Stimulated activated CD4-positive, alpha-beta T cell treated with anti-CD3 and anti-CD28 coated beads, Interleukin-15, amount 100 ng/mL, for 24 hours (primary cell): ENCODE measurements around the gene CAMK1D.

Experiments used
- DNase-seq: peaks from one replicate; pipeline ENCODE4 v3.0.0-alpha.2; 2020

CAMK1D gene

DNA sequence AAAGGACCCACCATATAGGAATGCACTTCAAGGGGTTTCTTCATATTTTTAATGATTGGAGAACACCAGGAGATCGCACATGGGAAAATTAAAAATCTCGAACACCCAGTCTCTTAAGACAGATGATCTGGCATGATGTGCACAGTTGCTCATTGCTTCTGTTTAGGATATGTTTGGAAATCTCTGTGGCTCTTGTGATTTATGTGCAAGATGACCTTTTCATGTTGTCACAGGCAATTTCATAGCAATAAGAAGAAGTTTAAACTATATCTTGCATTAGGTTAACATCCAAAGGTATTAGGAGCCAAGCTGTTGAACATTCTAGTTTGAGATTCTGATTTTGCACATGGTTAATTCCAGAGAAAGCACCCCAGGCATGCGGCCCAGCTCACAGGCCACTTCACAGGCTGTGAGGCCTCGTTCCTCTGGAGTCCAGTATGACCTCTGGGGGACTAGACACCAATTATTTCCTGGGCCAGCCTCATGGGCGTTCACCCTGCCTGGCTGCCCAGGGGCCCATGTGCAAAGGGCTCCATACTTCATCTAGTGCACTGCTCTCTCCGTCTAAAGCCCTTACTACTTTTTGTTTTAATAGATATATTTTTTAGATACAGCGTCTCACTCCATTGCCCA lies 28.4 kb downstream of the CAMK1D start:
- DNase-seq = no peak

DNA sequence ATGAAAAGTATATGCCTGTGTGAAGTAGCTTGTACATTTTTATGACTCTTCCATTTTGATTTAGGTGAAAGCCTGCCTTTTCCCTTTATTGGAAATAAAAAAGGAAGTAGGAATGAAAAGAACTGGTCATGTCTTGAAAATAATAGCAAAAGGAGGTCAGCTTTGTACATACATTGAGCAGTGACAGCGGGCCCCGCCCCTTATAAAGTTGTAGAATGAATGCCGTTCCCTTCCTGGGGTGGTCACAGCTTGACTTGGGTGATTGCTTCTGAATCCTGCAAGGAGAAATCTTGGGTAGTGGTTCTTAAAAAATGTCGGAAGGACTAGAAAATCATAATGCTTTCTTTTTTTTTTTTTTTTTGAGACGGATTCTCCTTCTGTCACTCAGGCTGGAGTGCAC lies 31.7 kb downstream of the CAMK1D start:
- DNase-seq = no peak

DNA sequence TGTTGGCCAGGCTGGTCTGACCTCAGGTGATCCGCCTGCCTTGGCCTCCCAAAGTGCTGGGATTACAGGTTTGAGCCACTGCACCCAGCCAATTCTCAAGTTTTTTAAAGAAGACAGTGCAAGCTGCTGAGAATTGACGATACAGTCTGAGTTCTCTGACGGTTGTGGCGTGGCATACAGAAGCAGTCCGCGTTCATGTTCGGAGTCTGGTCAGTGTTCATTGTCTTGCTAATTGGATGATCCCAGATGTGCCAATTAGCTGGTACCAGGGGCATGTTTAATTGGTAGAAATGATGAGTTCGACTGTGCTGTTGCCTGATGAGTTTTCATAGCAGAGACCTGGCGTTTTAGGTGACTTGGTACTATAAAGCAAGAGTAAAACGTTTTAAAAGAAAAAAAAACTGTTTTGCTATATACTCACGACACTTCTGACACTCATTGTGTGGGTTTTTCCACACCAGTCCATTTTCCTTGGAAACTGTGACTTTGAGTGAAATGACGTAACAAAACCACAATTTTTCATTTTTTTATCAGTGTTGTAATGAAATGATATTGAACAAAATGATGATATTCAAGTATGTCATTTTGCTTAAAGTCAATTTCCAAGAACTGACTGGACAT lies 32.3 kb downstream of the CAMK1D start:
- no peak for DNase-seq

DNA sequence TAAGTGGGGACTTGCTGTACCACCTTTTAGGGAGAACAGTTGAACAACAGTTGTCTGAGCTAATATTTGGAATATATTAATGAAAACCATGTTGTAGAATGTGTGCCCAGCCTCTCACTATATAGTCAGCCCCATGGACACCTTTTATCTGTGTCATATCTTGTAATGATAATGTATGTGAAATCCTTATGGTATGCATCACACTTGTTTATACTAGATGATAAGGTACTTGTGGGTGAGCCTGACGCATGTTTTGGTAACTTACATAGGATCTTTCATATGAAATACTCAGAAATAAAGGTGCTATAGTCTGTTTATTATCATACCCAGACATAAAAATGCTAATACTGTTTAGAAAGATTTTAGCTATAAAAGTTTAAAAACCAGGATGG lies 32.8 kb downstream of the CAMK1D start:
- no peak for DNase-seq

DNA sequence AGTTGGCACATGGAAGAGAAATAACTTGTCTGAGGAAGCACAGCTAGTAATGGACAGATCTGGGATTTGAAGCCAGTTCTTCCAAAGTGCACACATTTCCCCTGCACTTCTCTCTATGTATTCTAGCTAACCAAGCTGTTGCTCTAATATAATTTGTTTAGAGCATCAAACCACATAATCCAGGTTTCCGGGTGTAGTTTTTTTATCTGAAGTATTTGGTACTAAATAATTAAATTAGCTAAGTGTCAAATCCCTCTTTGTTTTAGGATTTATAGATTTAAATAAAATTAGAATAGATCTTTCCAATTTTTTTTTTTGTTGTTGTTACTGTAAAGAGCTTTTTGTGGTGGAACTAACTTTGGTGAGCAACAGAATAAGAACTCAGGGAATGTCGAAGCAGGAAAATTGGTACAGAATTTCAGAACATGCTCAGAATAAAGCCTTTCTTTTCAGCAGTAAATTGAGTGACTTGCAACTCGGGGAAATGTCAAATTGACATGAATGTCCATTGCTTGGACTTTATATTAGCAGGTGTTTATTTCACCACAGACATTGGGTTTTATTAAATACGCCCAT lies 33.7 kb downstream of the CAMK1D start:
- no peak for DNase-seq

DNA sequence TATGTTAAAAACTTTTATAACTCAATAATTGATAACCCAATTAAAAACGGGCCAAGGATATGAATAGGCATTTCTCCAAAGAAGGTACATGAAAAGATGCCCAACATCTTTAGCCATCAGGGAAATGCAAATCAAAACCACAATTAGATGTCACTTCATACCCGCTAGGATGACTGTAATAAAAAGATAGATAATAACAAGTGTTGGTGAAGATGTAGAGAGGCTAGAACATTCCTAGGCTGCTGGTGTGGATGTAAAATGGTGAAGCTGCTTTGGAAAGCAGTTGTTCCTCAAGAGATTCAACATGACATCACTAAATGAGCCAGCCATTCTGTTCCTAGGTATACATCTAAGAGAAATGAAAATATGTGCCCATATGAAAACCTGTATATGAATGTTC lies 35.6 kb downstream of the CAMK1D start:
- DNase-seq = no peak

DNA sequence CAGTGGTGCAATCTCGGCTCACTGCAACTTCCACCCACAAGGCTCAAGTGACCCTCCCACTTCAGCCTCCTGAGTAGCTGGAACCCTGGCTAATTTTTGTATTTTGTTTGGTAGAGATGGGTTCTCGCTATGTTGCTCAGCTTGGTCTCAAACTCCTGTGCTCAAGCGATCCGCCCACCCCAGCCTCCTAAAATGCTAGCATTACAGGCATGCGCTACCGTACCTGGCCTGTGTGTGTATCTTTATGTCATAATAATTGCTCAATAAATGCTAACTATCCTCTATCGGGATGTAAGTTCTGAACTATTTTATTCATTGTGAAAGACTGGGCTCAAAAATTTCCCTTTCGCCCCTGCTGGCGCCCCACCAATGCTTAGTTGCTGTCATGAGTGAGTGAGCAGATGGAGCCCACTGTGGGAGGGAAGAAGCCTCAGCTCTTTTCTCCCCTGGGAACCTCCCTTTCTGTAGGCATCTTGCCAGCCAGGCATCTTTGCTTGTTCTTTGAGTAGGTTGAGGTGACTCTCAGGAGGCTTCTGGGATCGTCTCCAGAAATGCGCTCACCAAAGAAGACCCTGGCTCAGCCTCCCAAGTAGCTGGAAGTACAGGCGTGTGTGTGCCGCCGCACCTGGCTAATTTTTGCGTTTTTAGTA lies 38.3 kb downstream of the CAMK1D start:
- DNase-seq = no peak

DNA sequence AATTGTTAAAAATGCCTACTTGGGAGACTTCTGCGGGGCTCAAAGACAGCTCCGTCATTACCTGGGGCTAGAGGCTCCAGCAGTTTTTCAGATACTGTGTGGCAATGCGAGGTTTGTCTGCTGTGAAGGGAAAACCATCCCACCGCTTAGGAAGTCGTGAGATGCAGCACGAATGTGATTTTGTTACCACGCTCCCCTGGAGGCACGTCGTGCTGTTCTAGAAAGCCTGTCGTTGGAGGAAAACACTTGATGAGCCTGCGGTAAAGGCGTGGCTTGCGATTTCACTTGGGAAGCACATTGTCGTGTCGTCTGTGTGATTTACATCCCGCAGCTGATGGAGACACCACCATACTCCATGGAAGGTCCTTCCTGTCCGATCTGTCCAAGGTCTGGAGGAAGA lies 39.3 kb downstream of the CAMK1D start:
- DNase-seq = no peak

DNA sequence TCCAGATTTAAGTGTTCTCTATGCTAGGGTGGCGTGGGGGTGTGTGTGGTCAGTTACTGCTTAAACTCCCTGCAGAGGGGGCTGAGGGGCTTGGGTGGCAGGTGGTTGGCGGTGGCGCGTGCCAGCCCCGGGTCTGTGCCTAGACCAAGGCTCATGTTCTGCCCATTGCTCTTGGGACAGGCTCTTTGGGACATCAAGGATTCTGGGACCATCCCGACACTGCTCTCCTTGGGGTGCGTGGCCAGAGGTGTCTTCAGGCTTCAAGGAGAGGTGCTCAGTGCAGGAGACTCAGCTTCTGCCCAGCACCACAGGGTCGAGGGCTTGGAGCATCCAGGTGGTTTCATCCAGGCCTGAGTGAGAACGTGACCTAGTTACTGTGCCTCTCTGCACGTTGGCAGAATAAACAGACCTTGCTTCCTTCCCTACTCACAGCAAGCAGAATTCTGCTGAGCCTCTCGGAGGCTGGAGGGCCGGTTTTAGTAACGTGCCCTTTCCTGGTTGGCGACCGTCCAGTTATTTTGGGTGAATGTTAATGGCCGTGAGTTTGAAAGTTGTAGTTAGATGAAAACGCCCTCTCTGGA lies 39.9 kb downstream of the CAMK1D start:
- no peak for DNase-seq

DNA sequence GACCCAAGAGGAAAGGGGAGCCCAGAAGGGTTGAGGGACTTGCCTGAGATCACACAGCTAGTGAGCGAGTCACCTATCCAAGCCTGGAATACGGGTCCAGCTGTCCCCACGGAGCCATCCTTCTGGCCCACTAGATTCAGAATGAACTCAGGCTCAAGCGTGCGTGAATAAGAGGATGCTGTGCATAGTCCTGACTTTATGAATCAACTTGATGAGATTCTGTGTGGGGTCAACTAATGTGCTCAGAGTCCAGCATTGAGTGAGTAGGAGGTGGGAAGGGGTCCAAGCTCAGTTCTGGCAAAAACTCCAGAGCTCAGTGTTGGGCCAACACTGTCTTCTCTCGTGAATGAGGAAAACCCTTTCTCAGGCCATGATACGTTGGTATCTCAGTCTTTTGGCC lies 41.4 kb downstream of the CAMK1D start:
- no peak for DNase-seq

DNA sequence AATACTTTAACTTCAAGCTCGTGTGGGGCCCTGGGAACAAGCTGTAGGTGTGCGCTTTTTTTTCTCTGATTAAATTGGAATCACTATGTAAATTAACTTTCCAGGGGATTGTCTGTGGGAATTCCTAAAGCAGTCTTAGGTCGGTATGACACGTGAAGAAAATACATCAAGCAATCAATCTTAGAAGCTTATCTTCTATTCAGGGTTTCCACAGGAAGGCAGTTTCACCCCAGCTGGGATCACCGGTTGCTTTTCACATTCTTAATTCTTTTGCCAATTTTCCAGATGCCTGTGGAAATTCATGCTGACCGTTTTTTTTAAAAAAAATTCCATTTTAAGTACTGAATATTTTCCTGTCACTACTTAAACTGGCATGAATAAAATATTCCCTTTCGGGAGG lies 41.9 kb downstream of the CAMK1D start:
- no peak for DNase-seq

DNA sequence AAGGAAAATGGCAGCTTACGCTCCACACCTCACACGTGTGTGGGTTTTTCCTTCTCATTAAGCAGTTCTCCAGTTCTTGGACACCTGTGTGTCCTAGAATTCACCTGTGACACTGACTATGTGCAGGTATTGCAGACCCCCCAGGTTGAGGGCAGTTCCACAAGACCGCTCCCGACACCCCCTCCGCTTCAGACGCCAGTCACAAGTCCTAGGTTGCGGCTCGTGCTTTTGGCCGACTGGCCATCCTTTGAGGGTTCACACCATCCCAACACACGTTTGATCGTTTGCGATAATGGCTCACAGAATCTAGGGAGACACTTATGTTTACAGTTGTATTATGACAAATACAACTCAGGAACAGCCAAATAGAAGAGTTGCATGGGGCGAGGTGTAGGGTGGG lies 44.5 kb downstream of the CAMK1D start:
- no peak for DNase-seq

DNA sequence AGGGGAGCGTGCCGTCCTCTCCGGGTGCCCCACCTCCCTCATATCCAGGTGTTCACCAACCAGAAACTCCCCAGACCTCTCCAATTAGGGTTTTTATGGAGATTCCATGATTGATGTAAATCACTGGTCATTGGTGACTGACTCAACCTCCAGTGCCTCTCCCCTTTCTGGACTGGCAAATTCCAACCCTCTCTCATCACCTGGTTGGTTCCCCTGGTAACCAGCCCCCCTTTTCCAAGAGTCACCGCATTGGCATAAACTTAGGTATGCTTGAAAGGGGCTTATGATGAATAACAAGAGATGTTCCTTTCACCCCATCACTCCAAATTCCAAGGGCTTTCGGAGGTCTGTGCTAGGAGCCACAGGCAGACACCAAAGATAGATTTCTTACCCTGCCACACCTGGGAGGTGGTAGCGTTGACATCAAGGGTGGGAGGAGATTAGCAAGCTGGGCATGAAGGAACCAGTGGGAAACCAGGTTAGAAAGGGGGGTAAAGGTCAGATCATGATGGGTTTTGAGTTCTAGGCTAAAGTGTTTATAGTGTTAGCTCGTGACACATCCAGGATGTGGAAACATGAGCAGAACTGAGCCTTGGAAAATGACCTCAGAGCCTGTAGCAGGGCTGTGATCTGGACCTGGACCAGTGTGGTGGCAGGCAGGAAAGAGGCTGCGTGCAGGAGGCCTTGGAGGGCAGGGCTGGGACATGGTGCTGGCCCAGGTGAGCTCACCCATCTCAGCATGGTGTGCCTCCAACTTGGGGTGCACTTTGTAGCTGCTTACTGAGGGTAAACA lies 45.1 kb downstream of the CAMK1D start:
- DNase-seq = no peak

DNA sequence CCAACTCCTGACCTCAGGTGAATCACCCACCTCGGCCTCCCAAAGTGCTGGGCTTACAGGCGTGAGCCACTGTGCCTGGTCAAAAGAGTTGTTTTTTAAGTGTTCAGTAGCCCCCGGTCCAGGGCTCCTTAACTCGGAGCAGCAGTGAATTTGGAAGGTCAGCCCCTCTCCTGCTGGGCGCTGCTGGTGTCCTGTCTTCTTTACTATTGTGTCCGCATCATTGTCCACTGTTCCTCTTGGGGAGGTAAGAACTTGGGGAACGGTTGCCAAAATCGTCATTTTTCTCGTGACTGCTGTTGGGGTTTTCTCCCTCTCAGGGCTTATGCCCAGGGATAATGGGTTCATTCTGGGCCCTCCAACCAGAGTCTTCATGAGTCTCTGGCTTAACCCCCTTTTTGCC lies 46.7 kb downstream of the CAMK1D start:
- no peak for DNase-seq

DNA sequence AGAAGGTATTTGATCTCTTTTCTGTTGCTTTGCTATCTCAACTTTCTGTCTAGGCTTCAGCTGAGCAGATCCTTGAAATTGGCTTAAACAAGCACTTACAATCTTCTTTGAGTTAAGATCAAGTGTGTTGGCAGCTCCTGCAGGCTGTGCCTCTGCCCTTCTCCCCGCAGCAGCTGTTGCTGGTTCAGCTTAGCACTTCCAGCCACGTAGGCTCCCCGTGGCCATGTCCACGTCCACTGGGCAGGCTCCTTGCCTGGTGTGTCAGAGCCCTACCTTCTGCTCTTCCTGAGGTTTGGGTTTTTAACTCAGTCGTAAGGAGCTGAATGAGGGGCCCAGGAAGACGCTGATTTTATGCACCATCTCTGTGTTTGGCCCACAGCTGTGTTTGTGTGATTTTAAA lies 47.2 kb downstream of the CAMK1D start:
- DNase-seq = no peak

DNA sequence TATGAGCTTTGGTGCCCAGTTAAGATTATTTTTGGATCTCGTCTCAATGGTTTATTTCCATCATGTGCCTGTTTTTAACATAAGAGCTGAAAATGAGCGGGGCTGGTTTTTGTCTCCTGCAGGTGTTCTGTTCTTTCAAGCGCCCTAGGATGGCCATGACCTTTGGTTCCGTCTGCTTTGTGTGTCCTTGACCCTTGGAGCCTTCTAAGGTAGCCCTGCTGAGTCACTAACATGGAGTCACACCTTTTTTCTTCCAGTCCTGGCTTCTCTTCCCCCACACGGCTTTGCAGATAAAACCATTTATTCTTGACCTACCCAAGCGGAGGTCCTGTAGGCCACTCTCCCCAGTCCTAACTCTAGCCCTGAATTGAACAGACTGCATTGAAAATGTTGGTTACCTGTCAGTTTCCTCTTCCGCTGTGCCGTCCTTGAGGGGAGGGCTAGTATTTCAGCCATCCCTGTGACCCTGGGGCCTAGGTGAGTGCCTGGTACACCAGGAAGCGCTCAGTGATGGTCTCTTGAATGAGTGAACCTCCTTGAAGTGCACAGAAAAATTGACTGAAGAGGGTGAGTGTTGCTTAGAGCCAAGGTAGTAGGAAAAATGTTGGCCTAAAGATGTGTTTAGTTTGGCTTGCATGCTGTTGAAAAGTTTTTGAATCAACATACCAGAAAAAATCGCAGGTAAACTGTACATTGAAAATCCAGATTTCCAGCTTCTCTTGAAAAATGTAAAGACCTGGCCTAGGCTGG lies 48.0 kb downstream of the CAMK1D start:
- no peak for DNase-seq

DNA sequence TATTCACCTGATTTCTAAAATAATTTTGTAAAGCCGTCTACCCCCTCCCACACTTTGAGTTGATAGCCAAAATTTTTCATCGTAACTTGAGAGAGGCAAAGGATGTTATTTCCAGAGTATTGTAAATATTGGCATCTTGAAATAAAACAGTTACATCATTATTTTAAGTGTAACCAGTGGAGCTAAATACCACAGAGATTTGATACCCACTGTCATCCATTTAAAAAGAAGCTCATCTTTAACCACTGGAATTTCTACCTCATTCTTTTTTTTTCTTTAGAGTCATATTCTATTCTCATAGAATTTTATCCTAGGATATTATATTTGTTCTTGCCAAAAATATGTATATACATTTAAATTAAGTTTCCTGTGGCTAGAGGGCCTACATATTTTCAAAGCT lies 48.6 kb downstream of the CAMK1D start:
- DNase-seq = no peak

DNA sequence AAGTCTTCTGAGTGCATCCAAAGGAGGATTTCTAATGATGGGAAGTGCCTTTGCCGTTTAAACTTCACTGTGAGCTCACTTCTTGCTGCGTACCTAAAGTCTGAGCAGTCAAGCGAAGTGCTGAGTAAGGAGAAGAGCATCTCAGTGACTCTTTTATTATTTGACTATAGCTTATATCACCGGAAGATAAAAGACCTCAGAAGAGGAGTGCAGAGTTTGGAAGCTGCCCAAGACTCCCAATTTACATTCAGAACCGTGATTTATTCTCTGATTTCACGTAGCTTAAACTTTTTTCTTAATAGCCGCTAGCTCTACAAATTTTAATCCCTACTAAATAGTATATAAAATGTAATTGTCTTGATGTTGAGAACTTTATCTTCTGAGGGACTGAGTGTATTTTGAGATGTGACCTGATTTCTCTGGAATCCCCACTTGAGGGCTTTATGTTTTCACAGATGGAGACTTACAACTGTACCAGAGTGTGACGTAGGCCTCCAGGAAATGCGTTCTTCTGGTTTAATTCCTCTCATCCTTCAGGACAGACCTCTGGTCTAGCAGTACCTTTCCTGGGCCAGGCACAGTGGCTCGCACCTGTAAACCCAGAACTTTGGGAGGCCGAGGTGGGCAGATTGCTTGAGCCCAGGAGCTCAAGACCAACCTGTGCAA lies 51.1 kb downstream of the CAMK1D start:
- DNase-seq = no peak

DNA sequence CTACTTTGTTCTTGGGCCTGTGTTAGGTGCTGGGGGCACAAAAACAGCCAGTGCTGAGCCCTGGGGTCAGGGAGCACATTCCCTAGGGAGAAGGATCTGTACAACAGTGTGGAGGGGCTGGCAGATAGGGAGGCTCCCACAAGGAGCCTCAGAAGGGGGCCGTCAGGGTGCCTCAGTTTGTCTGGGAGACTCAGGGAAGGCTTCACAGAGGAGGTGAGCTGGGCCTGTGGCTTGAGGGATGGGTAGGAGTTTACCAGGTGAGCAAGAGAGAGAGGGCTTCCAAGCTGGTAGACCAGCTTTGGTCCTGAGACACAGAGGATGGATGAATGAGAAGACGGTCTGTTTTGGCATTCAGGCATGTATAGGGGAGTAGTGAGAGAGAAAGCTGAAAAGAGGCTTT lies 52.1 kb downstream of the CAMK1D start:
- no peak for DNase-seq

DNA sequence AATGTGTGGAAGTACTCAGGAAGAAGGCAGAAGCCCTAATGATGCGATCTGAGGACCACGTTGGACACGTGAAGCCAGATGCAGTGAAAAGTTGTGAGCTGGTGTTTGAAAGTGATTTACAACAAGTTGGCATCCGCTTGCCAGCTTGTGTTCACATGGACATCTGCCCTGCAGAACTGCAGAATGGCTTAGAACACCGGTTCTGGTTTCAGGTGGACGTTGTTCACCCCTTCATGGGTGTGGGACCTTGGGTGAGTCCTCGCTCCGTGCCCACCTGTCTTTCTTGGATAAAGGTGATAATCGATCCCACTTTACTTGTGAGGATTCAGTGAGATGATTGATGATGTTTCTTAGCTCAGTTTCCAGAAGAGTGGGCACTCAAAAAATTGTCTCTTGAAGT lies 53.8 kb downstream of the CAMK1D start:
- DNase-seq = no peak

DNA sequence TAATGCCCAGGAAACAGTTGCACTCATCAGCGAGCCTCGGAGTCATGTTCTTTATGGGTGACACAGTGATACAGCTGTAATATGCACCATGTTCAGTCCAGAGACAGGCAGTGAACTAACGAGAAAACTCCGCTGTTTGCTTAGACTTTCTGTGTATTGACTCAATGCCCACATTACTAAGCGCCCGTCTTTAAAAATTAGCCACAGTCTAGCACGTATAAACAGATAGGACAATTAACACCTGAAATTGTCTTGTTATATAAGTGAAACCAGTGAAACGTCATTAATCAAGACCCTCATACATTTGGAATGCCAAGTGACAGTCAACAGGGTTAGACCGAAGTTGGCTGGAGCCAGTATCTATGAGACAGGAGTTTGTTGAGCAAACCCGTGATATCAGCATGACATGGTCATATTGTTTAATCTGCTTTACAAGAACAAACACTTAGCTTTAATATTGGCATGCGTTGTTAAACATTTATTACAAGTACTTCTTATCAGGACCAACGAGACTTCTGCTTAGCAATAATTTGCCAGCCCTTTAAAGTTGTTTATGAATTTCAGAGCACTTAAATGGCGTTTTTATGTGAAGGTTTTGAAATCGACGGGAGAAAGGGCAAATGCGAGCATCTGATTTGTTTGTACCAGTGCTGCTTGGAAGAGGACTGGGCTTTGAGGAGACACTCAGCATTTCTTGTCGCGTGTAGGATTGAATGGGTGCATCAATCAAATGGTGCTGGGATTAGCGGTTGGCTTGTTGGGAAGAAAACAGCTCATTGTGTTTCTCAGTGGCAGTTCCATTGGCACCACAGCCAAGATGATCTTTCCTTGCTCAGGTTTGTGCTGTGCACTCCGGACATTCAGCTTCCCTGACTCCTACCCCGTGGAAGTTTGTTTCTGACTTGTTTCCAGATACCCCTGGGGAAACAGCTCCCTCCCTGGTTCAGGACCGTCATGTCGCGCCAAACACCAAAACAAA lies 56.3 kb downstream of the CAMK1D start:
- no peak for DNase-seq
